DND-41 (cell line): ENCODE results near the gene NOL11.

Experiments used
- ATAC-seq: fragments of 200-7000 bp; cut with Tn5 transposase; 3 replicates; pipeline ENCODE4 v1.9.1; 2021; ENCODE audit warnings: low read depth; ENCODE audit not compliant: insufficient read depth
- DNase-seq: peaks from one replicate; pipeline ENCODE4 v3.0.0-alpha.2; 2020
- H2AFZ ChIP-seq: 2 replicates; pipeline ENCODE4 v1.6.0; 2012; ENCODE audit warnings: low read depth, low read length
- H3K27ac ChIP-seq: 2 replicates; pipeline ENCODE4 v1.5.1; 2012; ENCODE audit warnings: low read length, inconsistent platforms
- H3K27me3 ChIP-seq: fragments of 200-600 bp; sonication (generic); 2 replicates; pipeline ENCODE4 v1.6.0; 2012; ENCODE audit warnings: low read length, mild to moderate bottlenecking, inconsistent platforms; ENCODE audit not compliant: insufficient read depth, poor library complexity
- H3K36me3 ChIP-seq: 2 replicates; pipeline ENCODE4 v1.5.1; 2012; ENCODE audit warnings: low read length, inconsistent platforms; ENCODE audit not compliant: insufficient read depth
- H3K4me1 ChIP-seq: 2 replicates; pipeline ENCODE4 v1.5.1; 2012; ENCODE audit warnings: mild to moderate bottlenecking, low read length; ENCODE audit not compliant: insufficient read depth
- H3K4me2 ChIP-seq: 2 replicates; pipeline ENCODE4 v1.6.0; 2012; ENCODE audit warnings: mild to moderate bottlenecking, moderate library complexity, low read length, inconsistent platforms; ENCODE audit not compliant: insufficient read depth
- H3K4me3 ChIP-seq, 2 experiments: fragments of 200-600 bp in 1 of 2; shearing (Covaris generic) in 1 of 2; 2 replicates each; pipeline ENCODE4 v1.5.1; 2012 to 2016; ENCODE audit warnings: inconsistent platforms in 2 of 2, low read length in 2 of 2, mild to moderate bottlenecking in 2 of 2, low read depth in 1 of 2, moderate library complexity in 1 of 2
- H3K79me2 ChIP-seq: 2 replicates; pipeline ENCODE4 v1.6.0; 2012; ENCODE audit warnings: low read length, inconsistent platforms; ENCODE audit not compliant: insufficient read depth
- H3K9ac ChIP-seq: 2 replicates; pipeline ENCODE4 v1.6.0; 2012; ENCODE audit warnings: low read depth, mild to moderate bottlenecking, inconsistent platforms, low read length, moderate library complexity
- H3K9me3 ChIP-seq: 2 replicates; pipeline ENCODE4 v1.5.1; 2012; ENCODE audit warnings: low read length, moderate library complexity, mild to moderate bottlenecking, inconsistent platforms; ENCODE audit not compliant: insufficient read depth, severe bottlenecking
- H4K20me1 ChIP-seq: 2 replicates; pipeline ENCODE4 v1.6.0; 2012; ENCODE audit warnings: low read length; ENCODE audit not compliant: insufficient read depth
- CTCF ChIP-seq: IDR thresholded peaks from 2 replicates; pipeline ENCODE4 v1.5.1; 2012; ENCODE audit warnings: borderline replicate concordance, low read length, moderate library complexity, mild to moderate bottlenecking; ENCODE audit not compliant: poor library complexity, severe bottlenecking; ENCODE audit errors: extremely low read depth
- EZH2 ChIP-seq: IDR thresholded peaks from 3 replicates; pipeline ENCODE4 v1.6.1; 2012; ENCODE audit warnings: borderline replicate concordance, low read depth, mild to moderate bottlenecking, moderate library complexity, low read length, inconsistent platforms; ENCODE audit not compliant: severe bottlenecking

NOL11 gene

GRCh38 chr17:67693811-67694210 is 23.9 kb upstream of the NOL11 start:
- H3K27ac ChIP-seq, result no peak overlapping the region
- H3K4me2 ChIP-seq, result no peak overlapping the region
- H3K4me3 ChIP-seq, result no peak overlapping the region
- no peaks in the 10 kb centered on the region for H3K36me3 ChIP-seq
- H2AFZ ChIP-seq, result no peak overlapping the region
- no peaks in the 10 kb centered on the region for H3K9me3 ChIP-seq
- TF ChIP-seq EZH2 (no peak), CTCF (no peak)
- H3K4me1 ChIP-seq, result no peaks in the 10 kb centered on the region
- H3K9ac ChIP-seq, result no peak overlapping the region
- no peak for ATAC-seq
- no peaks in the 10 kb centered on the region for H4K20me1 ChIP-seq
- H3K79me2 ChIP-seq, result no peaks in the 10 kb centered on the region
- no peak for DNase-seq
- no peaks in the 10 kb centered on the region for H3K27me3 ChIP-seq

- H2AFZ ChIP-seq, result no peak overlapping the region
- H3K4me3 ChIP-seq, result no peak overlapping the region
- H3K27me3 ChIP-seq, result no peaks in the 10 kb centered on the region
- TF ChIP-seq EZH2 (no peak), CTCF (no peak)
- ATAC-seq (no peak), DNase-seq (no peak)
- no peak overlapping the region for H3K4me2 ChIP-seq
- no peaks in the 10 kb centered on the region for H3K79me2 ChIP-seq
- no peaks in the 10 kb centered on the region for H3K9me3 ChIP-seq
- no peak overlapping the region for H3K27ac ChIP-seq
- no peaks in the 10 kb centered on the region for H3K4me1 ChIP-seq
- H4K20me1 ChIP-seq, result no peaks in the 10 kb centered on the region
- no peak overlapping the region for H3K9ac ChIP-seq
- no peaks in the 10 kb centered on the region for H3K36me3 ChIP-seq
Observed at GRCh38 chr17:67696347-67696746, 21.4 kb upstream of the NOL11 start.

GRCh38 chr17:67696853-67697498 is 20.8 kb upstream of the NOL11 start:
- Histone ChIP-seq H4K20me1 (no peaks in the 10 kb centered on the region), H3K4me1 (no peaks in the 10 kb centered on the region), H3K79me2 (no peaks in the 10 kb centered on the region), H3K4me3 (no peak overlapping the region), H3K9me3 (no peaks in the 10 kb centered on the region), H3K9ac (no peak overlapping the region), H3K27ac (no peak overlapping the region), H2AFZ (no peak overlapping the region), H3K4me2 (no peak overlapping the region), H3K27me3 (no peaks in the 10 kb centered on the region), H3K36me3 (no peaks in the 10 kb centered on the region)
- TF ChIP-seq EZH2 (no peak), CTCF (no peak)
- DNase-seq (no peak), ATAC-seq (no peak)
